Dendritic cell treated with granulocyte-macrophage colony-stimulating factor and Interleukin-4, amounts not matched to agents 40 ng/mL and 50 ng/mL, for 4 days (primary cell): Measurements from ENCODE around the gene DHX16.
A peak's percentile ranks its signal among the peaks of the same experiment; 100 is the strongest.

Experiments
- H3K27ac Mint-ChIP-seq: one replicate; pipeline ENCODE4 v1.8.0; 2022; ENCODE audit warnings: mild to moderate bottlenecking, mixed read lengths
- H3K27me3 Mint-ChIP-seq: one replicate; pipeline ENCODE4 v1.8.0; 2022; ENCODE audit warnings: mild to moderate bottlenecking, mixed read lengths
- H3K36me3 Mint-ChIP-seq: one replicate; pipeline ENCODE4 v1.8.0; 2022; ENCODE audit warnings: low read depth, mixed read lengths
- H3K4me1 Mint-ChIP-seq: one replicate; pipeline ENCODE4 v1.8.0; 2022; ENCODE audit warnings: low read depth, mixed read lengths
- H3K4me3 Mint-ChIP-seq: one replicate; pipeline ENCODE4 v1.8.0; 2022; ENCODE audit warnings: mild to moderate bottlenecking, moderate library complexity, mixed read lengths
- H3K9me3 Mint-ChIP-seq: one replicate; pipeline ENCODE4 v1.8.0; 2022; ENCODE audit warnings: mixed read lengths
- intact Hi-C: fragments of 100-400 bp; cut with micrococcal nuclease; formaldehyde crosslinking; loops from one replicate; pipeline ENCODE4 v1.15.0; 2022

Gene DHX16

DNA sequence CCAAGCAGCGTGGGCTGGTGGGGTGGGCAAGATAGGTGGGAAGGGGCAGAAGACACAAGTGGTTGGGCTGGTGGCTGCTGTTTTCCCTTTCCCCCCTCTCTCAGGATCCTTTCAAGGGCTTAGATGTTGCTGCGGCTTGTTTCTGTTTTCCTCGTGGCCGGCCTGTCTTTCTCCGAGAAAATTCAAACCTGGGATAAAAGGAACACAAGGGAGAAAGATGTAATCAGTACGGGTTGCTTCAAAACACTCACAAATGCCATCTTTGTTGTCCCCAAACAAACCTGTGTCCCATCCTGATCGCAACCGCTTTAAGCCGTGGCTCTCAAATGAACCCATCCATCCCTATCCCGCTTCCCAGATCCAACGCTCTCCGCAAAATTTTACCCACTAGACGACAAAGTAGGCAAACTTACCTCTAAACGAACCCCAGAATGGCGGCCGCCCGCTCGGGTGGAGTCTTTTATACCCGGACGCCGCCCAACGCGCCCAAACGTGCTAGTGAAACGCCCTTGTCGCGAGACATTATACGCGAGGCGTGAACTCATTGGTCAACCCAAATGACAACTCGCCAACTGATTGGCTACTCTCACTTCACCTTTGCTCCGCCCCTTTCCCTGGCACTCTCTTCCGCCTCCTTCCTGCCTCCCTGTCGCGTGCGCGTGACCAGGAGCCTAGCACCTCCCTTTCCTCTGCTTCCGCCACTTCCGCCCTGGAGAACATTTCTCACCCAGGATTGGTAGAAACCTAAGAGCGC lies 55.8 kb downstream of the DHX16 start, which contains the start of gene PPP1R10:
TSS of gene PPP1R10 (minus strand) at position 433 of the 754 bp plus-strand sequence. CDS start 7,299 bp downstream, outside the sequence.
- Mint-ChIP-seq H3K27me3 (no peaks in the 10 kb centered on the region), H3K4me1 (peaks cover 35% of the 10 kb centered on the region), H3K9me3 (no peaks in the 10 kb centered on the region), H3K4me3 (peak within 1 kb of the TSS; percentile 88), H3K27ac (peak within 1 kb of the TSS; percentile 95), H3K36me3 (peaks cover 74% of the 10 kb centered on the region)
- intact Hi-C loops, result loop anchor here (1.0 to 5.0 kb wide), 4 partner anchors 61 to 125 kb away; partner anchors contain the start of genes FLOT1, GNL1, IER3 and TUBB

DNA sequence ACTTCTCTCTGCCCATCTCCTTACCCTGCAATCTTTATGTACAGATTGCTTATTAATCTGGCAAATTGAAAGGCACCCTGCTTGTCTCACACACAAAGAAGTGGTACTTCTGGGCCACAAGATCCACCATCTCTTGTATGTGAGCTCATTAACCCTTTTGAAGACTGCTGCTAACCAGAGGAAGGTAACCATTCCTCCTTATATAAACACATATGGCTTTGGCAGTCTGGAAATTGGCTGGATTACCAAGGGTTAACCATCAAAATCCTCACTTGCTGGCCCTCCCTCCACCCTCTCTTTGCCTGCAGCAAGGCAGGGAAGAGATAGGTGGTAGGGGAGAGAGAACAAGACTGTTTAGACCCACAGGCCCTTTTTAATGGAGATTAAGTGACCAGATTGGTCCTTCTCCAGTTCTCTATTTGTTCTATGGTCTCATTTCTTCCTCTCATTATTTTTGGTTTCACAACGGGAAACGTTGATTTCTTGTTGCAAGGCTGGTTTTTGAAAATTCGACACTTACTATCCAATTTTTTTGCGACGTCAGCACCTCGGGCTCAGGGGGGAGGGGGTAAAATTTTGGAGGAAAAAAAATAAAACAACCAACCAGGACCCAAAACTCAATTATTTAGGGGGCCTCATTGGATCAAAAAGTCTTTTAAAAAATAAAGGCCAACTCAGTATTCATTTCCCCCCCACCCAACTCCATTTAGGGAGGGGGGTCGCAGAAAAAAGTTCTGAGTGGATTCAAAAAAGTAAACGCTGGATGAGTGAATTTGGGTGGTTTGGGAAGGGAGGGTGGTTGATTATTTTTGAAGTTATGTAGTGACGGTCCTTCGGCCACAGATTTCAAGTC lies 56.6 kb downstream of the DHX16 start:
- peak overlapping the region; percentile 88 for H3K4me3 Mint-ChIP-seq
- H3K27ac Mint-ChIP-seq, result peak overlapping the region; percentile 95
- intact Hi-C loops, result loop anchor here (1.0 to 5.0 kb wide), 3 partner anchors 45 to 126 kb away; partner anchors contain the start of genes ABCF1, FLOT1 and IER3
- H3K27me3 Mint-ChIP-seq, result no peaks in the 10 kb centered on the region
- H3K36me3 Mint-ChIP-seq, result peaks cover 72% of the 10 kb centered on the region
- peaks cover 43% of the 10 kb centered on the region for H3K4me1 Mint-ChIP-seq
- no peaks in the 10 kb centered on the region for H3K9me3 Mint-ChIP-seq

DNA sequence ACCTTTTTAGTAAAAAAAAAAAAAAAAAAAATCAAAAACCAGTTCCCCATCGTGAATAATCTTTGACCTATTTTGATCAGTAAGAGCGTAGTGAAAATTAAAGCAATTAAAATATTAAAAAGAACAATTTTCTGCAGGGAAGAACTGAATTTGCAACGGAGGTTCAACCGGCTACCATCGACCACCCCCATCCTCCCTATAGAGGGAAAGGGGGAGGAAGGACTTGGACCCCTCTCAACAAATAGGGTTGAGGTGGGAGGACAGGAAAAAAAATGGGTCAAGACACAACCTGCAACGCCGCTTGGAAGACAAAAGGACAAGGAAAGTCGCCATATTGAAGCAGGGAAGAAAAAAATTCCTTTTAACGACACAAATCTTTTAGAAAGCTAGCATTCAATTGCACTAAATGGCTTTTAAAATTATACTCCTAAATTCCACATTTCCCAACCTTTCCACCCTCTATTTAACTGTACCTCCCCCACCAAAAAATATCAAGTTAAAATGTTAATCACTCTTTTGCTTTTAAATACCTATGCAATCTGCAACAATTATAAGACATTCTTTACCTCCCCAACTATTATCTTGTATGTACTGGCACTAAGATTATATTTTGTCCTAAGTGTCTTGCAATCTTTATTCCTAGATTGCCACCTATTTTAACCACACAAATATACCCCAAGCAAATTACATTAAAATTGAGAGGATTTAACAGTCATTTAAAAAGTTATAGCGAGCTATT lies 57.4 kb downstream of the DHX16 start:
- Mint-ChIP-seq H3K4me3 (peak overlapping the region; percentile 88), H3K36me3 (peaks cover 72% of the 10 kb centered on the region), H3K9me3 (no peaks in the 10 kb centered on the region), H3K27ac (peak overlapping the region; percentile 95), H3K27me3 (no peaks in the 10 kb centered on the region), H3K4me1 (peaks cover 47% of the 10 kb centered on the region)
- intact Hi-C loops, result loop anchor here (1.0 to 5.0 kb wide), 2 partner anchors 44 to 127 kb away; partner anchors contain the start of genes ABCF1, FLOT1 and IER3

DNA sequence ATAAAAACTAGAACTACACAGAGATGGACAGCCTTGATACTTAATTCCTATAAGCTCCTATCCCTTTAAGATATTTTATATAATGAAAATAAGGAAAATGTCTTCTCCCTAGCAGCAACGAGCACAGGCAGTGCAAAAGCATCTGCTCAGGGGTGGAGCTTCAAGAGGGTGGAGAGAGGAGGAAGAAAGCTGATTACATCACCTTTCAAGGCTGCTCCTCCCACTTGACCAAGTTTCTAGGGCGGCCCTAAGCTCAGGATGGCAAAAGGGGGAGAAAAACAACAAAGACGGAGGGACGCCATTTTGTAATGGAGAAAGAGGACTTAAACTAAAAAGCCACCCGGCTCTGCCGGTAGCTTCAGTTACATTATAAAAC lies 58.0 kb downstream of the DHX16 start:
- peak overlapping the region; percentile 95 for H3K27ac Mint-ChIP-seq
- H3K36me3 Mint-ChIP-seq, result peaks cover 70% of the 10 kb centered on the region
- intact Hi-C loops, result loop anchor here (1.0 to 5.0 kb wide), 3 partner anchors 44 to 133 kb away; partner anchors contain the start of genes ABCF1, FLOT1 and IER3
- no peaks in the 10 kb centered on the region for H3K9me3 Mint-ChIP-seq
- H3K27me3 Mint-ChIP-seq, result no peaks in the 10 kb centered on the region
- H3K4me3 Mint-ChIP-seq, result peak overlapping the region; percentile 88
- H3K4me1 Mint-ChIP-seq, result peaks cover 48% of the 10 kb centered on the region

DNA sequence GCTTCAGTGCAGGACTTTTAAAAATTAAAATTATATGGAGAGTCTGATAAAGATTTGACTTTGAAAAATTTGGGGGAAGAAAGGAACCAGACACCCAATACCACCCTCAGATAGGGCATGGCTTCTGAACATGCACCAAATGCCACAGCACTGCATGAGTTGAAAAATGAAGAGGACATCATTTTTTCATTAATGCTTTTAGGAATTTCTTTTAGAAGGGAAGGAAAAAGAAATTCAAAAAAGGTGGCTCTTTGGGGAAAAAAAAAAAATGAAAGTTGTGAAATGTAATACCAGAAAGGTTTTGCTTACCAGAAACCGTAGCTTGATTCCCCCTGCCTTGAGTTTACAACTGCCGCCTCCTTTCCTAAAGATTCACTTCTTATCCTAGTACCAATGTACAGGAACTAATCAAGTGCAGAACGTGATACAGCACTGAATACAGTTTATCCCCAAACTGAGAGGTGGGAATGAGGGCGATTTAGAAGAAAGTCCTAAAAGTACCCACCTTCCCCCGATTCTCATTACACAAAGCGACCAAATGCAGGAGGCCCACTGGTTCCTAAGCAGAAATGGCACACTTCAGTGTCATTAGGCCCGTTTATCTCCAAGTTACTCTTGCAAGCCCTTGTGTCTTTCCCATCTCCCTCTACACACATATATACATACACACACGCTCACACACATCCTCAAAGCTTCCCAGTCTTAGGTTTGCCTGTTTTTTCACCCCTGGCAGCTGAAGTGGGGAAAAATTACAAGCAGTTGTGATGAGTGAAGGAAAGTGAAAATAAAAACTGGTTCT lies 58.6 kb downstream of the DHX16 start:
- H3K4me1 Mint-ChIP-seq, result peaks cover 48% of the 10 kb centered on the region

DNA sequence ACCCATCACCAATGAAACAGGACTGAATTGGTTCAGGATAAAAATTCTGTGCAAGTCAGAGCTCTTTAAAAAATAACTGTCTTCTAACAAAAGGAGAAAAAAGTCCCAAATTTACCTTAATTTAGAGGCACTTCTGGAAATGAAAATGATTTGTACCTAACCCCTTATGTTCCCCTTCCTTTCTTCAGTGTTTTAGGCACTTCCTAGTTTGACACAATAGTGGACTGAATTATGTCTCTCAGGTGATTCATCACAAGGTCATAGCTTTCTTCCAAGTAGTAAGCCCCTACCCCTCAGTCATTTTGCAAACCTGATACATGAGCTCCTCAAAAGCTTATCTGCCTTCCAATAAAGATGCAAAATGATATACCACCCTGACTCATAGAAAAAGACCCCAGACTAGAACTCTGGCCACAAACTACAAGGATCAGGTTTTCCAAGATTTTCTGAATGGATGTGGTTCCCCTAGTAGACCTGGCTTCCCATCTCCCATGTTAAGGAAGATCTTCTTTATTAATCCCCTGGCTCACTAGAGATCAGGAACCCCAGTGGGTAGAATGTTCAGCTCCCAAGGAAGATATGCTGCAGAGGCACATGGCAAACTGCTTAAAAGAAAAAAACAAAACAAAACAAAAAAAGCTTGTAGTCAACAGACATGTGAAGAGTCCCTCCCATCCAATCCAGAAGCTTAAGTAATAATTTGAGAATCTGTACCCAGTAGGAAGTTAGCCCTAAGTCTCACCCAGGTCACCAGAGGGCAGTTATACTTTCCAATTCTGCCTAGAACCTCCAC lies 59.4 kb downstream of the DHX16 start:
- intact Hi-C loops, result loop anchor here (5.0 kb wide), 1 partner anchor 131 kb away; no protein-coding TSS in a partner anchor
- Mint-ChIP-seq H3K27me3 (no peaks in the 10 kb centered on the region), H3K9me3 (no peaks in the 10 kb centered on the region), H3K4me3 (peak overlapping the region; percentile 52), H3K27ac (peak overlapping the region; percentile 95), H3K36me3 (peaks cover 76% of the 10 kb centered on the region), H3K4me1 (peaks cover 48% of the 10 kb centered on the region)

More for the DNA sequence above, 58.6 kb downstream of the DHX16 start:
- Mint-ChIP-seq H3K9me3 (no peaks in the 10 kb centered on the region), H3K27ac (peak overlapping the region; percentile 95), H3K4me3 (peak overlapping the region; percentile 88), H3K27me3 (no peaks in the 10 kb centered on the region), H3K36me3 (peaks cover 70% of the 10 kb centered on the region)
- intact Hi-C loops, result loop anchor here (5.0 kb wide), 1 partner anchor 132 kb away; no protein-coding TSS in a partner anchor

DNA sequence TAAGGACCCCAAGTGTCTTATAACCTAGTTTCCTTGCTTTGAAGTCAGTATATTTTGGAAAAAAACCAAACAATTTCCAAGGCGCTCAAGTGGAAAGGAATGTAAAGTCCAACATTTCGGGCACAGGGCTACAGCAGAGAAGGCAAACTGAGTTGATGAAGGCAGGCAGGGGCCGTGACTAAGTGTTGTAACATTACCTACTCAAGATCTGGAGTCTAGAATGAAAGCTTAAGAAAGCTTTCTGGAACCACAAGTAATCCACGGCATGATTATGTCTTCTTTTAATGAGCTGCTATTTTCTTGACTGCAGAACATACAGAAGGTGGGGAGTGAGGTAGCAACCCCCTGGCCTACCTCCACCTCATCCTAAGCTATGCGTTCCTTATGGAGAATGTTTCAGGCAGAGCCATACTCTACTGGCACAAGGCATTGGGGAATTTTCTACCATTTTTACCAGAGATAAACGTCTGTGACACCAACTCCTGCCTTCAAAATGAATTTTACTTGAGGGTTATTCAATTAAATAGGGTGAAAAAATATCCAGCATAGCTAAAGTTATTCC lies 60.0 kb downstream of the DHX16 start:
- Mint-ChIP-seq H3K4me3 (no peak overlapping the region), H3K9me3 (no peaks in the 10 kb centered on the region), H3K27ac (no peak overlapping the region), H3K4me1 (peaks cover 49% of the 10 kb centered on the region), H3K27me3 (no peaks in the 10 kb centered on the region), H3K36me3 (peaks cover 82% of the 10 kb centered on the region)
- intact Hi-C loops, result loop anchor here (5.0 kb wide), 1 partner anchor 130 kb away; no protein-coding TSS in a partner anchor

DNA sequence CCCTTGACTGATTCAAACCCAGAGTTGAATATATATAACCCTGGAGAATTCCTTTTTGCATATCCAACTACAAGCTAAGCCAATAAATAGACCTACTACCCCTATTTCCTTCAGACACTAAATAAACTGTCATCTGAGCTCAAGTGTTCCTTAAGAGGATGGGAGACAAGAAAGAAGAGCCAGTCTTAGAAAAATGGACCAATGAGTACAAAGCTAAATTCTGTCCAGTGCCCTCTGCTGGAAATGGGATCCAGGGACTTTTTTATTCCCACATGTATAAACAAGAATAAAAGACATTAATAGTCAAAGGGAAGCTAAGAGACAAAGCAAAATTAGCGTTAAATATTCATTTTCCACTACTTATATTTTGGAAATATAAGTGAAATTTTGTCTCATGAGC lies 60.6 kb downstream of the DHX16 start:
- no peak overlapping the region for H3K4me3 Mint-ChIP-seq
- no peak overlapping the region for H3K27ac Mint-ChIP-seq
- peaks cover 86% of the 10 kb centered on the region for H3K36me3 Mint-ChIP-seq
- peaks cover 49% of the 10 kb centered on the region for H3K4me1 Mint-ChIP-seq
- no peaks in the 10 kb centered on the region for H3K9me3 Mint-ChIP-seq
- intact Hi-C loops, result loop anchor here (5.0 kb wide), 1 partner anchor 130 kb away; no protein-coding TSS in a partner anchor
- no peaks in the 10 kb centered on the region for H3K27me3 Mint-ChIP-seq

DNA sequence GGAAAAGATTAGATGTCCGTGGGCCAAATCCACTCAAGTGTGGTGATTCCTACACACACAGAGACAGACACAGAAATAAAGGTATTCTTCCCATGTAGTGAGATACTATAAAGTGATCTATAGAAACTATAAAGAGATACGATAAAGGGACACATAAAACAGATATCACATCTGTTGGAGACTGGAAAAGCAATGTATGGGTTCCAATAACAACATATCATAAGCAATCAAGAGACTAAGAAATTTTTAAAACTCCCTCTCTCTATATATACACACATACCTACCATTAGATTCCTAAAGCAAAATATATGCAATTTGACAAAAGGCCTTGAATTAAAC lies 61.0 kb downstream of the DHX16 start:
- no peaks in the 10 kb centered on the region for H3K9me3 Mint-ChIP-seq
- H3K4me3 Mint-ChIP-seq, result no peak overlapping the region
- H3K27me3 Mint-ChIP-seq, result no peaks in the 10 kb centered on the region
- intact Hi-C loops, result loop anchor here (5.0 kb wide), 1 partner anchor 130 kb away; no protein-coding TSS in a partner anchor
- H3K4me1 Mint-ChIP-seq, result peaks cover 50% of the 10 kb centered on the region
- peak overlapping the region; percentile 58 for H3K27ac Mint-ChIP-seq
- H3K36me3 Mint-ChIP-seq, result peaks cover 86% of the 10 kb centered on the region

DNA sequence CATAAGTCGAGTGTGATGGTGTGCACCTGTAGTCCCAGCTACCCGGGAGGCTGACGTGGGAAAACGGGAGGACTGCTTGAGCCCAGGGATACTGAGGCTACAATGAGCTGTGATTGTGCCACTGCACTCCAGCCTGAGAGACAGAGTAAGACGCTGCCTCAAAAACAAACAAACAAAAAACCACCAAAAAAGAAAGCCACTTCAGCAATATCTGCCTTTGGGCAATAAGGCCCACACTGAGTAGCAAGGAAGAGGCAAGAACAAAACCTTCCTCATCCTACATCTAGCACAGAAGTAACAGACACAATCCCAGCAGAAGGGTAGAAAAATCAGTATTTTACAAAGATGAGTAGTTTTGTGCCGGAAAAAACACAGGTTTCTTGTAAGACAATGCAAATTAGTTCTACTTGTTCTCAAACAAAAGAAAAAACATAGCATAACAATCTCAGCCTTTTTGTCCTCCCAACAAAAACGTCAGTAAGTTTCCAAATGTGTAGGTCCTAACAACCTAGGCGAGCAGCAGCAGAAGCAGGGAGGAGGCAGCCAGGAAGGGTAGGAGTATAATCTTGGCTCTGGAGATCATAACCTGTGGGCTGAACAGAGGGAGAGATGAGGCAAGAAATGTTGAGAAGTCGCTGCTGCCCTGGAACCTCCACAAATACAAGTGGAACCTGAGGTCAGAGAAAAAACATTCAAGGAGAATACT lies 61.5 kb downstream of the DHX16 start:
- Mint-ChIP-seq H3K4me1 (peaks cover 55% of the 10 kb centered on the region), H3K27me3 (no peaks in the 10 kb centered on the region), H3K4me3 (no peak overlapping the region), H3K9me3 (no peaks in the 10 kb centered on the region), H3K36me3 (peaks cover 86% of the 10 kb centered on the region), H3K27ac (peak overlapping the region; percentile 58)
- intact Hi-C loops, result loop anchor here (5.0 kb wide), 1 partner anchor 129 kb away; no protein-coding TSS in a partner anchor

DNA sequence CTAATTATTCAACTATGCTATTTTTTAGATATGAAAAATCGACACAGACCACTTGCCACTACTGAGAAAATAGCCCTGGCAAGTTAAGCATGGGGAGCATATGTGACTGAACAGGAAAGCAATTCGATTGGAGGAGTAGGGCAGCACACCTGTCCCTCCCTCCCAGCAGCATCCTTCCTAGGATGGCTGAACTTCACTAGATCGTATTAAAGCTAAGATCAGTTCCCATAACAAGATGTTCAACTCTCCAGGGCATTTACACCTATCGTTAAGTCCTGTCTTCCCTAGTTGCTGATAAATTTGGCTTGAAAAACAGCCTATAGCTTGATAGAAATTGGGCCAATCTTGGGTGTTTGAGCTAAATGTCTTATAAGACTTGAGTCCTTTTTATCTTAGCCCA lies 62.7 kb downstream of the DHX16 start:
- no peak overlapping the region for H3K27ac Mint-ChIP-seq
- intact Hi-C loops, result loop anchor here (5.0 kb wide), 1 partner anchor 128 kb away; no protein-coding TSS in a partner anchor
- H3K36me3 Mint-ChIP-seq, result peaks cover 86% of the 10 kb centered on the region
- H3K9me3 Mint-ChIP-seq, result no peaks in the 10 kb centered on the region
- H3K4me3 Mint-ChIP-seq, result no peak overlapping the region
- peaks cover 61% of the 10 kb centered on the region for H3K4me1 Mint-ChIP-seq
- no peaks in the 10 kb centered on the region for H3K27me3 Mint-ChIP-seq
